CD14-positive monocyte (primary cell): Measurements from ENCODE around the gene SLC66A3. TPM values are rescaled to one million over a fixed set of nuclear protein-coding genes. Genes with fewer than 3 reads are reported as not detected.

ENCODE experiments used
- DNase-seq, 3 donors: peaks; one replicate each; pipeline ENCODE4 v3.0.0-alpha.2; 2011 to 2022
- H2AFZ ChIP-seq: 2 replicates; pipeline ENCODE4 v1.6.0; 2012; ENCODE audit warnings: mild to moderate bottlenecking, low read depth, low read length, inconsistent platforms; ENCODE audit not compliant: insufficient read depth, poor library complexity, severe bottlenecking
- H3K27ac ChIP-seq, 2 donors: 1 replicate in 1 of 2; 2 replicates in 1 of 2; pipeline ENCODE4 v1.5.1; 2012 to 2013; ENCODE audit warnings: low read length in 2 of 2, control low read depth in 1 of 2, inconsistent platforms in 1 of 2, low read depth in 1 of 2, mild to moderate bottlenecking in 1 of 2
- H3K27me3 ChIP-seq, 2 donors: one replicate each; pipeline versions ENCODE4 v1.6.0 to v1.6.1; 2011 to 2013; ENCODE audit warnings: low read length in 2 of 2; ENCODE audit not compliant: control insufficient read depth in 2 of 2, insufficient read depth in 2 of 2
- H3K36me3 ChIP-seq, 2 donors: replicated peaks in 1 of 2; 1 replicate in 1 of 2; 2 replicates in 1 of 2; pipeline versions ENCODE4 v1.5.1 to v1.6.1; 2012 to 2013; ENCODE audit warnings: low read length in 2 of 2, control low read depth in 1 of 2, inconsistent platforms in 1 of 2, mild to moderate bottlenecking in 1 of 2; ENCODE audit not compliant: insufficient read depth in 2 of 2, control insufficient read depth in 1 of 2
- H3K4me1 ChIP-seq, 2 donors: 1 replicate in 1 of 2; 2 replicates in 1 of 2; pipeline versions ENCODE4 v1.5.1 to v1.6.1; 2012 to 2013; ENCODE audit warnings: low read length in 2 of 2, control low read depth in 1 of 2, inconsistent platforms in 1 of 2, mild to moderate bottlenecking in 1 of 2, moderate library complexity in 1 of 2; ENCODE audit not compliant: insufficient read depth in 2 of 2, control insufficient read depth in 1 of 2
- H3K4me2 ChIP-seq: replicated peaks from 2 replicates; pipeline ENCODE3; 2012; ENCODE audit warnings: low read length, moderate library complexity, mild to moderate bottlenecking; ENCODE audit not compliant: poor library complexity, severe bottlenecking; ENCODE audit errors: extremely low read depth
- H3K4me3 ChIP-seq, 3 experiments: fragments of 200-600 bp in 1 of 3; sonication (generic) in 1 of 3; replicated peaks in 1 of 3; 1 replicate in 2 of 3; 2 replicates in 1 of 3; pipeline ENCODE4 v1.5.1; 2011 to 2013; ENCODE audit warnings: low read length in 3 of 3, mild to moderate bottlenecking in 3 of 3, control low read depth in 2 of 3, low read depth in 2 of 3, inconsistent platforms in 1 of 3, moderate library complexity in 1 of 3
- H3K79me2 ChIP-seq: 2 replicates; pipeline ENCODE4 v1.6.0; 2012; ENCODE audit warnings: mild to moderate bottlenecking, control low read depth, inconsistent platforms, low read length, moderate library complexity; ENCODE audit not compliant: insufficient read depth
- H3K9ac ChIP-seq: 2 replicates; pipeline ENCODE4 v1.6.0; 2017; ENCODE audit warnings: low read length, mild to moderate bottlenecking; ENCODE audit not compliant: insufficient read depth, poor library complexity, severe bottlenecking
- H3K9me3 ChIP-seq, 2 donors: replicated peaks in 1 of 2; 1 replicate in 1 of 2; 2 replicates in 1 of 2; pipeline versions ENCODE4 v1.5.1 to v1.6.1; 2012 to 2013; ENCODE audit warnings: low read length in 2 of 2, control low read depth in 1 of 2; ENCODE audit not compliant: control insufficient read depth in 1 of 2, insufficient read depth in 1 of 2
- H4K20me1 ChIP-seq: 2 replicates; pipeline ENCODE4 v1.6.0; 2012; ENCODE audit warnings: mild to moderate bottlenecking, low read length, control low read depth, moderate library complexity; ENCODE audit not compliant: insufficient read depth
- H3K27ac Mint-ChIP-seq, 7 donors: one replicate each; pipeline ENCODE4 v1.8.0; 2020; ENCODE audit warnings: mild to moderate bottlenecking in 7 of 7, mixed read lengths in 7 of 7, moderate library complexity in 6 of 7, inconsistent platforms in 2 of 7
- H3K27me3 Mint-ChIP-seq, 3 donors: one replicate each; pipeline ENCODE4 v1.8.0; 2021 to 2022; ENCODE audit warnings: low read depth in 3 of 3, mild to moderate bottlenecking in 3 of 3, mixed read lengths in 3 of 3, moderate library complexity in 3 of 3, inconsistent platforms in 1 of 3
- H3K36me3 Mint-ChIP-seq, 2 donors: one replicate each; pipeline ENCODE4 v1.8.0; 2020; ENCODE audit warnings: mixed read lengths in 2 of 2, inconsistent platforms in 1 of 2, mild to moderate bottlenecking in 1 of 2
- H3K4me1 Mint-ChIP-seq: one replicate; pipeline ENCODE4 v1.8.0; 2020; ENCODE audit warnings: mild to moderate bottlenecking, mixed read lengths
- H3K4me3 Mint-ChIP-seq, 2 donors: one replicate each; pipeline ENCODE4 v1.8.0; 2020; ENCODE audit warnings: mild to moderate bottlenecking in 2 of 2, mixed read lengths in 2 of 2, moderate library complexity in 1 of 2
- H3K9me3 Mint-ChIP-seq, 7 donors: one replicate each; pipeline ENCODE4 v1.8.0; 2020 to 2022; ENCODE audit warnings: mixed read lengths in 7 of 7, mild to moderate bottlenecking in 6 of 7, moderate library complexity in 6 of 7, inconsistent platforms in 2 of 7
- WGBS: methylation state at CpG from one replicate; pipeline ENCODE4 v1.1.5; 2013; ENCODE audit warnings: missing lambda C conversion rate; ENCODE audit not compliant: insufficient coverage; 5-methylcytosine and 5-hydroxymethylcytosine counted together
- intact Hi-C, 2 donors: fragments of 100-400 bp; cut with micrococcal nuclease; formaldehyde crosslinking; loops; one replicate each; pipeline versions ENCODE4 v1.15.0 to v1.15.1; 2023
- polyA plus RNA-seq, 3 donors: library from polyadenylated mRNA; depleted of rRNA in 1 of 3; unstranded in 2 of 3; stranded (reverse) in 1 of 3; fragments of 300-500 nt in 2 of 3; fragments of >200 nt in 1 of 3; fragmentation: Illumina TruSeq in 2 of 3; gene quantifications; 1 replicate in 2 of 3; 2 replicates in 1 of 3; pipeline ENCODE4 v1.2.3, GENCODE V29; 2012 to 2021
- TF ChIP-seq, protein P1 (sequence below): fragments of 200-600 bp; IDR thresholded peaks from one replicate; pipeline ENCODE4 v1.8.0; 2022; ENCODE audit warnings: antibody characterized with exemption, mild to moderate bottlenecking

SLC66A3 gene
- polyA plus RNA-seq, 3 donors, result 51.8 to 188 (median 169) TPM

- Histone ChIP-seq H3K36me3 (peaks cover 6 to 43% of the 10 kb centered on the region in 2 donors), H3K79me2 (peaks cover 18% of the 10 kb centered on the region), H3K27me3 (no peaks in the 10 kb centered on the region), H3K9ac (no peak overlapping the region), H2AFZ (no peak overlapping the region), H4K20me1 (peaks cover 19% of the 10 kb centered on the region), H3K4me1 (peaks cover 31 to 38% of the 10 kb centered on the region in 2 donors), H3K4me3 (no peak overlapping the region), H3K4me2 (no peak overlapping the region), H3K9me3 (no peaks in the 10 kb centered on the region), H3K27ac (peak overlapping the region; percentile 64 to 73)
- Mint-ChIP-seq H3K4me3 (no peak overlapping the region), H3K27me3 (peaks cover 0 to 2% (median 0%) of the 10 kb centered on the region in 3 donors), H3K9me3 (no peaks in the 10 kb centered on the region), H3K36me3 (peaks cover 33 to 54% of the 10 kb centered on the region in 2 donors), H3K4me1 (peaks cover 40% of the 10 kb centered on the region), H3K27ac (peak overlapping the region; percentile 86 to 95 (median 92))
- no peak for DNase-seq
- 90% methylated on average over 13 of the region's 13 CpGs for WGBS
- TF ChIP-seq, protein P1, sequence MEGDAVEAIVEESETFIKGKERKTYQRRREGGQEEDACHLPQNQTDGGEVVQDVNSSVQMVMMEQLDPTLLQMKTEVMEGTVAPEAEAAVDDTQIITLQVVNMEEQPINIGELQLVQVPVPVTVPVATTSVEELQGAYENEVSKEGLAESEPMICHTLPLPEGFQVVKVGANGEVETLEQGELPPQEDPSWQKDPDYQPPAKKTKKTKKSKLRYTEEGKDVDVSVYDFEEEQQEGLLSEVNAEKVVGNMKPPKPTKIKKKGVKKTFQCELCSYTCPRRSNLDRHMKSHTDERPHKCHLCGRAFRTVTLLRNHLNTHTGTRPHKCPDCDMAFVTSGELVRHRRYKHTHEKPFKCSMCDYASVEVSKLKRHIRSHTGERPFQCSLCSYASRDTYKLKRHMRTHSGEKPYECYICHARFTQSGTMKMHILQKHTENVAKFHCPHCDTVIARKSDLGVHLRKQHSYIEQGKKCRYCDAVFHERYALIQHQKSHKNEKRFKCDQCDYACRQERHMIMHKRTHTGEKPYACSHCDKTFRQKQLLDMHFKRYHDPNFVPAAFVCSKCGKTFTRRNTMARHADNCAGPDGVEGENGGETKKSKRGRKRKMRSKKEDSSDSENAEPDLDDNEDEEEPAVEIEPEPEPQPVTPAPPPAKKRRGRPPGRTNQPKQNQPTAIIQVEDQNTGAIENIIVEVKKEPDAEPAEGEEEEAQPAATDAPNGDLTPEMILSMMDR, result no peak
- intact Hi-C loops, result no loop called here
These were observed 5.0 kb downstream of the SLC66A3 start for GRCh38 chr2:11160256-11160655.

DNA sequence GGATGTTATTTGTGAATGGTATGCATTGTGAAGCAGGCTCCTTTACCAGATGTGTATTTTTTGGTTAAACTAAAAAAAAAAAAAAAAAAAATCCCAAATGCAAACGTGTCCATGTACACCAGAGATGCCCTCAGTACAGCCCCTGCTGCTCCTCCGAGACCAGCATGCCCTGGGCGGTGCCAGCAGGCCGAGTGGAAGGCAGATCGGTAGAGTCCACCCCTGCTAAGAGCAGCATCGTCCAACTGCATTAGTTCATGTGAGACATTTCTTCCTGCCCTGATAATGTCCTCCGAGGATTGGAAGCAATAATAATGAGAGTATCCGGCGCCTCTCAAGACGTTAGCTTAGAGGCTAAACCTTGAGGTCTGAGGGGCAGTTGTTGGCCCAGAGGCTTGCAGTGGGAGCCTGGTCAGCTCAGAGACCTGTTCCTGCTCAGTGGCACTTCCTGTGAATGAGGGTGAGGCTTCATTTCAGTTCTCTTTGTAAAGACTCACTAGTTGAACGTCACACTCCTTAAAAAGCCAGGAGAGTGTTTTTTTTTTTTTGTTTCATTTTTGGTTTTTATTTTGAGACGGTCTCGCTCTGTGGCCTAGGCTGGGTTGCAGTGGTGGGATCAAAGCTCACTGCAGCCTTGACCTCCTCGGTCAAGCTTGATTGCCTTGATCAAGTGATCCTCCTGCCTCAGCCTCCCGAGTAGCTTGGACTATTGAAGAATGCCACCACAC, 5.6 kb downstream of the SLC66A3 start:
- peaks cover 19% of the 10 kb centered on the region for H4K20me1 ChIP-seq
- peak overlapping the region; percentile 64 to 76 for H3K4me3 Mint-ChIP-seq
- peaks cover 0 to 2% (median 0%) of the 10 kb centered on the region in 3 donors for H3K27me3 Mint-ChIP-seq
- intact Hi-C loops, result no loop called here
- no peaks in the 10 kb centered on the region for H3K9me3 ChIP-seq
- TF ChIP-seq, protein P1, result no peak
- peak overlapping the region in 1 of 3 experiments; percentile 39 for H3K4me3 ChIP-seq
- H3K9ac ChIP-seq, result peak overlapping the region; percentile 15
- H3K27ac Mint-ChIP-seq, result peak overlapping the region; percentile 86 to 95 (median 92)
- no peaks in the 10 kb centered on the region for H3K9me3 Mint-ChIP-seq
- DNase-seq, result peak; percentile 29 to 51 (median 48)
- H3K36me3 ChIP-seq, result peaks cover 6 to 43% of the 10 kb centered on the region in 2 donors
- H3K36me3 Mint-ChIP-seq, result peaks cover 38 to 61% of the 10 kb centered on the region in 2 donors
- peaks cover 14% of the 10 kb centered on the region for H3K79me2 ChIP-seq
- H3K4me2 ChIP-seq, result peak overlapping the region; percentile 29
- H2AFZ ChIP-seq, result peak overlapping the region; percentile 50
- H3K27ac ChIP-seq, result peak overlapping the region; percentile 64 to 73
- peaks cover 28 to 33% of the 10 kb centered on the region in 2 donors for H3K4me1 ChIP-seq
- peaks cover 38% of the 10 kb centered on the region for H3K4me1 Mint-ChIP-seq
- 88% methylated on average over 11 of the region's 15 CpGs for WGBS
- H3K27me3 ChIP-seq, result no peaks in the 10 kb centered on the region
